Activated B cell treated with CpG ODN at 0.5 μM for 24 hours (primary cell): ENCODE measurements around the gene PPFIA1. TPM values are rescaled to one million over a fixed set of nuclear protein-coding genes. Genes with fewer than 3 reads are reported as not detected.

Source experiments
- ATAC-seq: fragments of 200-7000 bp; cut with Tn5 transposase; one replicate; pipeline ENCODE4 v1.10.0; 2021; ENCODE audit warnings: low read depth, mild to moderate bottlenecking, moderate library complexity
- CTCF ChIA-PET: fragments of 350-600 bp; sonication (Branson Sonifier 250); formaldehyde crosslinking; loops from one replicate; lab custom pipeline; 2021; ENCODE audit warnings: antibody characterized with exemption; lab: Charles Lee
- POLR2A ChIA-PET: fragments of 350-600 bp; sonication (Branson Sonifier 250); formaldehyde crosslinking; loops from one replicate; lab custom pipeline; 2021; ENCODE audit warnings: antibody characterized with exemption; lab: Charles Lee
- DNase-seq: peaks from one replicate; pipeline ENCODE4 v3.0.0; 2022
- H3K27ac Mint-ChIP-seq: one replicate; pipeline ENCODE4 v1.8.0; 2020; ENCODE audit warnings: mixed read lengths
- H3K27me3 Mint-ChIP-seq: one replicate; pipeline ENCODE4 v1.8.0; 2021; ENCODE audit warnings: mixed read lengths
- H3K36me3 Mint-ChIP-seq: one replicate; pipeline ENCODE4 v1.8.0; 2021; ENCODE audit warnings: low read depth, mixed read lengths
- H3K4me1 Mint-ChIP-seq: one replicate; pipeline ENCODE4 v1.8.0; 2021; ENCODE audit warnings: mixed read lengths
- H3K4me3 Mint-ChIP-seq: one replicate; pipeline ENCODE4 v1.8.0; 2020; ENCODE audit warnings: mild to moderate bottlenecking, mixed read lengths
- H3K9me3 Mint-ChIP-seq: one replicate; pipeline ENCODE4 v1.8.0; 2020; ENCODE audit warnings: mixed read lengths
- CTCF ChIP-seq: fragments of 200-600 bp; IDR thresholded peaks from one replicate; pipeline ENCODE4 v1.8.0; 2022; ENCODE audit warnings: antibody characterized with exemption, mild to moderate bottlenecking
- intact Hi-C: fragments of 100-400 bp; cut with micrococcal nuclease; formaldehyde crosslinking; loops from one replicate; pipeline ENCODE4 v1.15.1; 2024
- total RNA-seq: library from RNA; stranded (reverse); gene quantifications from 2 replicates; pipeline ENCODE4 v1.2.3, GENCODE V29; 2022

PPFIA1 gene
- total RNA-seq, 1 donor from 2014 or later, result 53.3 TPM

DNA sequence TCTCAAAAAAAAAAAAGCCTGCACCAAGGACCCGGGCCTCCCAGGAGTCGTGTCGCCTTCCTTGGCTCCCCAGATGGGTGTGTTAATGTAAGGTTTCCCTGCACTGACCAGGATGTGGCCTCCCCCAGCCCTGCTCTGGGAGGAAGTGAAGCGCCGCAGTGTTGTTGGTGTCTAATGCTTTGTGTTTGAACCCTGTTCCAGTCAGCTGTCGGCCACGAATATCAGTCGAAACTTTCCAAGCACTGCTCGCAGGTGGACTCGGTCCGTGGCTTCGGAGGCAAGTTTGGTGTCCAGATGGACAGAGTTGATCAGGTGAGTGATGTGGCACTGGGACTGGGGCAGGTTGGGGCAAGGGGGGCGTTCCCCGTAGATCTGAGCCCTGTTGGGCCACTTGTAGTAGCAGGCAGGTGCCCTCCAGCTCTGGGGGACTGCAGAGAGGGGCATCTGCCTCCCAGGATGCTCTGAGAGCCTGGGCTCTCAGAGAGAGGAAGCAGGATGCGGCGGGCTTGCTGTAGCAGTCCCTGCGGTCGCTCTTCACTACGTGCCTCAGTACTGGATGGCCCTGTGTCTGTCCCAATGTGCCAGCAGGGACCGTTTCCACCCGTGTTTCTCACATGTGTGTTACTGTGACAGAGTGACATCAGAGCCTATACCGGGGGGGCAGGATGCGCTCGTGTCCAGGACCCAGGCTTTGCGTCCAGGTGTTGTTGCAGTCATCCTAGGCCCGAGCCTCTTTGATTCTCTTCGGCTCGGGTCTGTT lies 144.0 kb downstream of the PPFIA1 start:
- Mint-ChIP-seq H3K4me1 (no peaks in the 10 kb centered on the region), H3K36me3 (no peaks in the 10 kb centered on the region), H3K9me3 (no peaks in the 10 kb centered on the region), H3K4me3 (no peak overlapping the region), H3K27ac (no peak overlapping the region), H3K27me3 (peaks cover 46% of the 10 kb centered on the region)
- no peak for TF ChIP-seq CTCF
- DNase-seq (no peak), ATAC-seq (no peak)
- intact Hi-C loops, result no loop called here
- CTCF ChIA-PET, result no interaction called here
- POLR2A ChIA-PET, result interaction anchor here (0.7 kb wide), 1 partner anchor 14 kb away, joined by 3 read pairs; no protein-coding TSS in a partner anchor

GRCh38 chr11:70415191-70415590 lies 144.7 kb downstream of the PPFIA1 start:
- H3K36me3 Mint-ChIP-seq, result no peaks in the 10 kb centered on the region
- CTCF ChIA-PET, result no interaction called here

GRCh38 chr11:70415642-70416395 lies 145.3 kb downstream of the PPFIA1 start:
- Mint-ChIP-seq H3K4me3 (no peak overlapping the region), H3K27me3 (peaks cover 37% of the 10 kb centered on the region), H3K27ac (no peak overlapping the region), H3K4me1 (no peaks in the 10 kb centered on the region), H3K9me3 (no peaks in the 10 kb centered on the region), H3K36me3 (no peaks in the 10 kb centered on the region)
- DNase-seq, result no peak
- ATAC-seq, result no peak
- ChIA-PET CTCF (no interaction called here), POLR2A (no interaction called here)
- TF ChIP-seq CTCF, result no peak
- intact Hi-C loops, result no loop called here

More at GRCh38 chr11:70415191-70415590, 144.7 kb downstream of the PPFIA1 start:
- DNase-seq (no peak), ATAC-seq (no peak)
- POLR2A ChIA-PET, result no interaction called here
- Mint-ChIP-seq H3K27ac (no peak overlapping the region), H3K4me3 (no peak overlapping the region), H3K4me1 (no peaks in the 10 kb centered on the region), H3K9me3 (no peaks in the 10 kb centered on the region), H3K27me3 (peaks cover 41% of the 10 kb centered on the region)
- intact Hi-C loops, result no loop called here
- TF ChIP-seq CTCF, result no peak

DNA sequence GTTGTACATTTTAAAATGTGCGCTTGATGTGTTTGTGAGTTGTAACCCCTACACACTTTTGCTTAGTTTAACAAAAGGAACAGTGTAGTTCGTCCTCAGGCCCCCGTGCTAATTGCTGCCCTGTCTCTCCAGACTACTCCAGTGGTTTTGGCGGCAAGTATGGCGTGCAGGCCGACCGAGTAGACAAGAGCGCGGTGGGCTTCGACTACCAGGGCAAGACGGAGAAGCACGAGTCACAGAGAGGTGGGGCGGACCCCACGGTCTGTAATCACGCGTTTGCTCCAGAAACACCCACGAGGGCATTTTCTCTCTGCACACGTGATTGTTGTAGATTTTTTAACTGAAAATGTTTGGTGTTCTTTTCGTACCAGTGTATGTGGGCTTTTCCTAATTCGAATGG lies 146.4 kb downstream of the PPFIA1 start:
- Mint-ChIP-seq H3K36me3 (no peaks in the 10 kb centered on the region), H3K27ac (no peak overlapping the region), H3K27me3 (peaks cover 36% of the 10 kb centered on the region), H3K4me3 (no peak overlapping the region), H3K4me1 (no peaks in the 10 kb centered on the region), H3K9me3 (no peaks in the 10 kb centered on the region)
- DNase-seq (no peak), ATAC-seq (no peak)
- intact Hi-C loops, result no loop called here
- POLR2A ChIA-PET, result no interaction called here
- TF ChIP-seq CTCF, result no peak
- CTCF ChIA-PET, result no interaction called here

GRCh38 chr11:70418130-70418529 lies 147.6 kb downstream of the PPFIA1 start:
- CTCF ChIA-PET, result no interaction called here

More at GRCh38 chr11:70418130-70418529, 147.6 kb downstream of the PPFIA1 start:
- no peak overlapping the region for H3K4me3 Mint-ChIP-seq
- TF ChIP-seq CTCF, result no peak
- no peaks in the 10 kb centered on the region for H3K9me3 Mint-ChIP-seq
- no peak overlapping the region for H3K27ac Mint-ChIP-seq
- H3K27me3 Mint-ChIP-seq, result peaks cover 35% of the 10 kb centered on the region
- H3K36me3 Mint-ChIP-seq, result no peaks in the 10 kb centered on the region
- POLR2A ChIA-PET, result no interaction called here
- H3K4me1 Mint-ChIP-seq, result no peaks in the 10 kb centered on the region
- DNase-seq (no peak), ATAC-seq (no peak)
- intact Hi-C loops, result no loop called here
